Tibial nerve (tissue), 3 donors: ENCODE results near the gene ZNF385B.

Experiments used
- CTCF ChIP-seq, 5 experiments: fragments of 200-600 bp in 3 of 5; fragments of 450-650 bp in 2 of 5; sonication (generic) in 3 of 5; IDR thresholded peaks; one replicate each; pipeline ENCODE4 v1.5.1; 2016 to 2019; ENCODE audit warnings: antibody characterized with exemption in 5 of 5, mild to moderate bottlenecking in 3 of 5, moderate library complexity in 2 of 5
- POLR2A ChIP-seq, 2 donors: fragments of 450-650 bp; IDR thresholded peaks; one replicate each; pipeline ENCODE4 v1.6.1; 2017; ENCODE audit warnings: antibody characterized with exemption in 2 of 2, mild to moderate bottlenecking in 2 of 2, moderate library complexity in 2 of 2

- TF ChIP-seq CTCF (IDR thresholded peaks at IDR 0.05) (no peak), POLR2A (IDR thresholded peaks at IDR 0.05) (no peak)
These were observed 336.5 kb downstream of the ZNF385B start for GRCh38 chr2:179524809-179525339.
